ENCODE measurements around the gene MAP7D3.

The MAP7D3 gene

GRCh38 chrX:136166221-136166855, 84.9 kb downstream of the MAP7D3 start:
- Mint-ChIP-seq H3K27ac (no peak overlapping the region), H3K4me3 (no peak overlapping the region), H3K36me3 (ENCODE audit: low read depth) (no peaks in the 10 kb centered on the region), H3K4me1 (ENCODE audit: low read depth) (peaks cover 6% of the 10 kb centered on the region), H3K9me3 (no peaks in the 10 kb centered on the region), H3K27me3 (ENCODE audit: low read depth) (no peaks in the 10 kb centered on the region)

- H3K27ac Mint-ChIP-seq: no peak overlapping the region
- H3K4me3 Mint-ChIP-seq: no peak overlapping the region
- no peaks in the 10 kb centered on the region for H3K36me3 Mint-ChIP-seq (ENCODE audit: low read depth)
- H3K4me1 Mint-ChIP-seq (ENCODE audit: low read depth): peaks cover 6% of the 10 kb centered on the region
- no peaks in the 10 kb centered on the region for H3K9me3 Mint-ChIP-seq
- H3K27me3 Mint-ChIP-seq (ENCODE audit: low read depth): no peaks in the 10 kb centered on the region
These were observed 85.8 kb downstream of the MAP7D3 start for GRCh38 chrX:136165406-136165805.

- Mint-ChIP-seq H3K36me3 (ENCODE audit: low read depth) (no peaks in the 10 kb centered on the region), H3K9me3 (no peaks in the 10 kb centered on the region), H3K27me3 (ENCODE audit: low read depth) (no peaks in the 10 kb centered on the region), H3K27ac (no peak overlapping the region), H3K4me3 (no peak overlapping the region), H3K4me1 (ENCODE audit: low read depth) (peaks cover 6% of the 10 kb centered on the region)
These were observed 87.5 kb downstream of the MAP7D3 start for GRCh38 chrX:136163689-136164088.

All from T-helper 1 cell treated with Interleukin-12 subunit alpha and Interleukin-12 subunit beta and Interleukin-4 antibody, amounts not matched to agents 30 μg/mL and 1 μg/mL, for 36 hours (primary cell).